ENCODE data around the gene GNA12.
"Not testable (repeated sequence)": the region's sequence is repeated elsewhere in the genome, so short reads cannot be mapped to it uniquely, and the experiment has no call there.

DNA sequence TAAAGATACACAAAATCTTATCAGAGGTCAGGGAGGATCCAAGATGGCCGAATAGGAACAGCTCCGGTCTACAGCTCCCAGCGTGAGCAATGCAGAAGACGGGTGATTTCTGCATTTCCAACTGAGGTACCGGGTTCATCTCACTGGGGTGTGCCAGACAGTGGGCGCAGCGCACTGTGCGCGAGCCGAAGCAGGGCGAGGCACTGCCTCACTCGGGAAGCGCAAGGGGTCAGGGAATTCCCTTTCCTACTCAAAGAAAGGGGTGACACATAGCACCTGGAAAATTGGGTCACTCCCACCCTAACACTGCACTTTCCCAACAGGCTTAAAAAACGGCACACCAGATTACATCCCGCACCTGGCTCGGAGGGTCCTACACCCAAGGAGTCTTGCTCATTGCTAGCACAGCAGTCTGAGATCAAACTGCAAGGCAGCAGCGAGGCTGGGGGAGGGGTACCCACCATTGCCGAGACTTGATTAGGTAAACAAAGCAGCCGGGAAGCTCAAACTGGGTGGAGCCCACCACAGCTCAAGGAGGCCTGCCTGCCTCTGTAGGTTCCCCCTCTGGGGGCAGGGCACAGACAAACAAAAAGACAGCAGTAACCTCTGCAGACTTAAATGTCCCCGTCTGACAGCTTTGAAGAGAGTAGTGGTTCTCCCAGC, 100.5 kb downstream of the GNA12 start:
- not testable (repeated sequence) for TF ChIP-seq POLR2A (IDR thresholded peaks at IDR 0.05)
- TF ChIP-seq, protein P1, sequence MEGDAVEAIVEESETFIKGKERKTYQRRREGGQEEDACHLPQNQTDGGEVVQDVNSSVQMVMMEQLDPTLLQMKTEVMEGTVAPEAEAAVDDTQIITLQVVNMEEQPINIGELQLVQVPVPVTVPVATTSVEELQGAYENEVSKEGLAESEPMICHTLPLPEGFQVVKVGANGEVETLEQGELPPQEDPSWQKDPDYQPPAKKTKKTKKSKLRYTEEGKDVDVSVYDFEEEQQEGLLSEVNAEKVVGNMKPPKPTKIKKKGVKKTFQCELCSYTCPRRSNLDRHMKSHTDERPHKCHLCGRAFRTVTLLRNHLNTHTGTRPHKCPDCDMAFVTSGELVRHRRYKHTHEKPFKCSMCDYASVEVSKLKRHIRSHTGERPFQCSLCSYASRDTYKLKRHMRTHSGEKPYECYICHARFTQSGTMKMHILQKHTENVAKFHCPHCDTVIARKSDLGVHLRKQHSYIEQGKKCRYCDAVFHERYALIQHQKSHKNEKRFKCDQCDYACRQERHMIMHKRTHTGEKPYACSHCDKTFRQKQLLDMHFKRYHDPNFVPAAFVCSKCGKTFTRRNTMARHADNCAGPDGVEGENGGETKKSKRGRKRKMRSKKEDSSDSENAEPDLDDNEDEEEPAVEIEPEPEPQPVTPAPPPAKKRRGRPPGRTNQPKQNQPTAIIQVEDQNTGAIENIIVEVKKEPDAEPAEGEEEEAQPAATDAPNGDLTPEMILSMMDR (IDR thresholded peaks at IDR 0.05), result not testable (repeated sequence)

All from gastroesophageal sphincter (tissue), 3 donors.